CD8-positive, alpha-beta memory T cell (primary cell): Measurements from ENCODE around the gene ZNF587. TPM values are rescaled to one million over a fixed set of nuclear protein-coding genes. Genes with fewer than 3 reads are reported as not detected.
"Not testable (repeated sequence)": the region's sequence is repeated elsewhere in the genome, so short reads cannot be mapped to it uniquely, and the experiment has no call there.

Experiments
- CTCF ChIA-PET: fragments of 350-600 bp; sonication (Branson Sonifier 250); formaldehyde crosslinking; loops from one replicate; lab custom pipeline; 2021; ENCODE audit warnings: antibody characterized with exemption; lab: Charles Lee
- POLR2A ChIA-PET: fragments of 350-600 bp; sonication (Branson Sonifier 250); formaldehyde crosslinking; loops from one replicate; lab custom pipeline; 2021; ENCODE audit warnings: antibody characterized with exemption; lab: Charles Lee
- DNase-seq, 5 donors: peaks; one replicate each; pipeline versions ENCODE4 v3.0.0 to v3.0.0-alpha.2; 2020 to 2022; ENCODE audit warnings: mixed read lengths in 1 of 5
- H3K27ac ChIP-seq: one replicate; pipeline ENCODE4 v1.7.0; 2013; ENCODE audit warnings: low read depth, mild to moderate bottlenecking, low read length, moderate library complexity
- H3K27me3 ChIP-seq: 2 replicates; pipeline ENCODE4 v1.7.0; 2013; ENCODE audit warnings: low read length, mild to moderate bottlenecking; ENCODE audit not compliant: insufficient read depth, poor library complexity, severe bottlenecking
- H3K36me3 ChIP-seq: 2 replicates; pipeline ENCODE4 v1.7.0; 2013; ENCODE audit warnings: mild to moderate bottlenecking, low read length, moderate library complexity; ENCODE audit not compliant: insufficient read depth
- H3K4me1 ChIP-seq: 2 replicates; pipeline ENCODE4 v1.7.0; 2013; ENCODE audit warnings: mild to moderate bottlenecking, low read length, moderate library complexity; ENCODE audit not compliant: insufficient read depth
- H3K4me3 ChIP-seq: 2 replicates; pipeline ENCODE4 v1.7.0; 2013; ENCODE audit warnings: mild to moderate bottlenecking, low read length
- H3K9me3 ChIP-seq: 2 replicates; pipeline ENCODE4 v1.7.0; 2013; ENCODE audit warnings: mild to moderate bottlenecking, low read length
- H3K27ac Mint-ChIP-seq, 8 donors: one replicate each; pipeline ENCODE4 v1.8.0; 2020 to 2021; ENCODE audit warnings: mixed read lengths in 8 of 8, mild to moderate bottlenecking in 6 of 8, inconsistent platforms in 3 of 8, moderate library complexity in 3 of 8
- H3K27me3 Mint-ChIP-seq, 2 donors: one replicate each; pipeline ENCODE4 v1.8.0; 2020 to 2021; ENCODE audit warnings: mixed read lengths in 2 of 2, mild to moderate bottlenecking in 1 of 2, moderate library complexity in 1 of 2
- H3K36me3 Mint-ChIP-seq, 3 donors: one replicate each; pipeline ENCODE4 v1.8.0; 2020 to 2021; ENCODE audit warnings: mixed read lengths in 3 of 3, inconsistent platforms in 1 of 3, mild to moderate bottlenecking in 1 of 3
- H3K4me1 Mint-ChIP-seq, 3 donors: one replicate each; pipeline ENCODE4 v1.8.0; 2020 to 2021; ENCODE audit warnings: mixed read lengths in 3 of 3, inconsistent platforms in 1 of 3, mild to moderate bottlenecking in 1 of 3
- H3K4me3 Mint-ChIP-seq, 7 donors: one replicate each; pipeline ENCODE4 v1.8.0; 2020 to 2021; ENCODE audit warnings: mixed read lengths in 7 of 7, mild to moderate bottlenecking in 6 of 7, moderate library complexity in 4 of 7, inconsistent platforms in 2 of 7
- H3K9me3 Mint-ChIP-seq, 5 donors: one replicate each; pipeline ENCODE4 v1.8.0; 2020 to 2022; ENCODE audit warnings: mixed read lengths in 5 of 5, mild to moderate bottlenecking in 3 of 5, moderate library complexity in 2 of 5, inconsistent platforms in 1 of 5
- polyA plus RNA-seq: library from polyadenylated mRNA; unstranded; fragments of 300-500 nt; fragmentation: Illumina TruSeq; gene quantifications from one replicate; pipeline ENCODE4 v1.2.3, GENCODE V29; 2021
- total RNA-seq, 2 experiments: library from RNA; stranded (reverse); gene quantifications; one replicate each; pipeline ENCODE4 v1.2.3, GENCODE V29; 2021

Gene ZNF587
- 10 to 100 TPM; 24.2 to 27.2 TPM for total RNA-seq
- 4.8 TPM for polyA plus RNA-seq

DNA sequence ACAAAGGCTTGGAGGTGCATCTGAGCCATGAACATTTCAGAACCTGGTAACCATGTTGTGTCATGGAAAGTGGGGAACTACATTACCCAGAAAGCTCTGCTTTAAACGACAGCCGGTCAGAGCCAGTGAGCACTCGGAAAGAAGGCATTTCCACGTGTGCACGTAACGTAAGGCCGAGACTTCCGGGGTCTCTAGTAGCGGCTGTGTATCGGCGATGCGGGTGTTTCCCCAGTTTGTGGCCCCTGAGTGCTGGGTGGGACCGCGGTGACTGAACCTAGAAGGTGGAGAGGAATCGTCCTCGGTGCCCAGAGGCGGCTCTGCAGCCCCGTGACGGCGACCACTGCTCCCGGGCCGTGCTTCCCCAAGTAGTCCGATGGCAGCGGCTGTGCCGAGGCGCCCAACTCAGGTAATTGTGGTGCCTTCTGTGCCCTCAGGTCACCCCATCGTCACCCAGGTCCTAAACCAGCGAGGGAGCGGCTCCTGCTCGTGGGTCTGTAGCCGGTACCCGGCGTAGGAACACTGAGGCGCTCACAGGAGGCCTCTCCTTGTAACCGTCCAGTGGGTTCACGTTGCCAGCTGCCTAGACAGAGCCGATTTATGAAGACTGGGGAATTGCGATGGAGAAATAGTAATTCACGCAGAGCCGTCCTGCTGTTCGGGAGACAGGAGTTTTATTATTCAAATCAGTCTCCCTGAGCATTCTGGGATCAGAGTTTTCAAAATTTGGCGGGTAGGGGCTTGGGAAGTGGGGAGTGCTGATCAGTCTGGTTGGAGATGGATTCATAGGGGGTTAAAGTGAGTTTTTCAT lies at the start of gene ZNF587:
ZNF587 (plus strand) TSS at position 194 of the 808 bp plus-strand sequence; CDS start at position 374, 180 bp downstream.
- Histone ChIP-seq H3K4me3 (peak within 1 kb of the TSS; percentile 87), H3K27ac (peak within 1 kb of the TSS; percentile 90), H3K4me1 (peaks cover 16% of the 10 kb centered on the region)
- H3K4me1 Mint-ChIP-seq: peaks cover 27 to 39% (median 38%) of the 10 kb centered on the region in 3 donors
- H3K27me3 Mint-ChIP-seq, H3K36me3 ChIP-seq, CTCF ChIA-PET, H3K9me3 ChIP-seq, H3K27me3 ChIP-seq, H3K9me3 Mint-ChIP-seq: not testable (repeated sequence)
- DNase-seq: peak; percentile 74 to 91 (median 84)
- POLR2A ChIA-PET: interaction anchor here (0.8 to 1.1 kb wide), 5 partner anchors 31 to 460 kb away, joined by 3 to 8 read pairs (median 3); partner anchors contain the start of genes ZIK1, ZNF154, ZNF417 and ZNF548
- peak within 1 kb of the TSS; percentile 91 to 99 (median 95) for H3K4me3 Mint-ChIP-seq
- peaks cover 16 to 43% (median 18%) of the 10 kb centered on the region in 3 donors for H3K36me3 Mint-ChIP-seq
- H3K27ac Mint-ChIP-seq: peak within 1 kb of the TSS; percentile 93 to 98 (median 96)

DNA sequence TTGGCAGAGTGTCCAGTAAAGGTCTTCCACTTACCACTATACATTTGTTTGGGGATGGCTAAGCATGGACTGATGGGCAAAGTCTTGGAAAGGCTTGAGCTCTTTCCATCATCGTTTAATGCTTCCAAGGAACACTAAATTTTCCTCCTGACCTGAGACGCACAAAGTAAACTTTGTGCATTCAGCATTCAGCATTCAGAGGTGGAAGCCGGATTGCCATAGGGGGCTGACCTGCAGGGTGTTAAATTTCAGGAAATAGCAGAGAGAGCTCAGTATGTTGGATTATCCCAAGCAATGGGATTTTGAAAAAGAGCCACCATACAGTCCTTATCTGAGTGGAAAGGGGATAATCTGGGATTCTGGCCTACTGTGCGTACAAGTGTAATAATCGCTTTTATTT lies 49.0 kb upstream of the ZNF587 start:
- Mint-ChIP-seq H3K4me3 (no peak overlapping the region), H3K27ac (no peak overlapping the region), H3K9me3 (peaks cover 0 to under 1% (median 0%) of the 10 kb centered on the region in 5 donors), H3K36me3 (peaks cover 7 to 40% (median 30%) of the 10 kb centered on the region in 3 donors), H3K27me3 (no peaks in the 10 kb centered on the region), H3K4me1 (peaks cover 11 to 38% (median 28%) of the 10 kb centered on the region in 3 donors)
- Histone ChIP-seq H3K9me3 (no peaks in the 10 kb centered on the region), H3K4me1 (no peaks in the 10 kb centered on the region), H3K27ac (no peak overlapping the region), H3K36me3 (peaks cover 6% of the 10 kb centered on the region), H3K4me3 (no peak overlapping the region), H3K27me3 (no peaks in the 10 kb centered on the region)
- POLR2A ChIA-PET: no interaction called here
- DNase-seq: no peak
- CTCF ChIA-PET: no interaction called here

DNA sequence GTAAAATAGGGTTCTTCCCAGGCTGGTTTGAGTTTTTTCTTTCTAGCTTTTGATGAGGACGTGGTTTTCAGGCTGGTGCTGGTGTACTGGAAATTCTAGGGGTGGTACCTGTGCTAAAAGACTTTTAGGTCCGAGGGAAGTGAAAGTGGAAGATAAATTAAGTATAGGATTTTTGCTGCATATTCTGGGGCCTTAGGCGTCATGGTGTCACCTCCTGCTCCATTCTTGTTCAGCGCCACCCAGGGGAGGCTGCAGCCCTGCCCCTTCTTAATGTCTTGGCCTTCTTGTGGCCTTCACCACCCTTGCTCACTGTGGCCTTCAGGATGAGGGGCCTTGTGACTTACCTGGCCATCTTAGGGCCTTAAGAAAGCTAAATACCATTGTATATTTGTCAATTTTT lies 47.4 kb upstream of the ZNF587 start:
- peaks cover 11 to 39% (median 28%) of the 10 kb centered on the region in 3 donors for H3K4me1 Mint-ChIP-seq
- no peaks in the 10 kb centered on the region for H3K27me3 ChIP-seq
- POLR2A ChIA-PET: no interaction called here
- H3K4me3 Mint-ChIP-seq: no peak overlapping the region
- H3K27ac ChIP-seq: no peak overlapping the region
- no peak overlapping the region for H3K27ac Mint-ChIP-seq
- H3K27me3 Mint-ChIP-seq: no peaks in the 10 kb centered on the region
- peaks cover 11 to 32% (median 21%) of the 10 kb centered on the region in 3 donors for H3K36me3 Mint-ChIP-seq
- CTCF ChIA-PET: no interaction called here
- H3K9me3 ChIP-seq: no peaks in the 10 kb centered on the region
- H3K9me3 Mint-ChIP-seq: no peaks in the 10 kb centered on the region
- no peaks in the 10 kb centered on the region for H3K36me3 ChIP-seq
- no peaks in the 10 kb centered on the region for H3K4me1 ChIP-seq
- DNase-seq: no peak
- H3K4me3 ChIP-seq: no peak overlapping the region

DNA sequence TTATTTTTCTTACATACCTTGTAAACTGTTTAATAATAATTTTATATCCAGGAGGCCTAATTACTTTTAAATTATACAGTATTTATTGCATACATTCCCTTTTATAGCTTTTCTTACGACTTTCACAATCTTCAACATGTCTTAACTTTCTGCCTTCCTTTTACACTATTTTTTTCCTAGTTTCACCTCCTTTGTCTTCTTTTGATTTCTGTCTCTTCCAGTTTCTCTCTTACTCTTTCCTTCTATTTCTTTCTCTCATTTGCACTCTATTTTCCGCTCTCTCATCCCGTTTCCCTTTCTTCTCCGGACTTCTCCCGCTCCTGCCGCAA lies 46.4 kb upstream of the ZNF587 start:
- H3K27ac ChIP-seq: no peak overlapping the region
- no peaks in the 10 kb centered on the region for H3K27me3 ChIP-seq
- H3K9me3 ChIP-seq: no peaks in the 10 kb centered on the region
- peak overlapping the region in 5 of 7 donors; percentile 16 to 68 (median 35) for H3K4me3 Mint-ChIP-seq
- H3K27me3 Mint-ChIP-seq: no peaks in the 10 kb centered on the region
- ChIA-PET POLR2A (no interaction called here), CTCF (no interaction called here)
- no peaks in the 10 kb centered on the region for H3K9me3 Mint-ChIP-seq
- H3K36me3 ChIP-seq: peaks cover 6% of the 10 kb centered on the region
- H3K4me3 ChIP-seq: no peak overlapping the region
- DNase-seq: no peak
- H3K4me1 Mint-ChIP-seq: peaks cover 11 to 45% (median 28%) of the 10 kb centered on the region in 3 donors
- H3K36me3 Mint-ChIP-seq: peaks cover 14 to 40% (median 26%) of the 10 kb centered on the region in 3 donors
- peak overlapping the region in 3 of 8 donors; percentile 17 to 76 (median 56) for H3K27ac Mint-ChIP-seq
- no peaks in the 10 kb centered on the region for H3K4me1 ChIP-seq

DNA sequence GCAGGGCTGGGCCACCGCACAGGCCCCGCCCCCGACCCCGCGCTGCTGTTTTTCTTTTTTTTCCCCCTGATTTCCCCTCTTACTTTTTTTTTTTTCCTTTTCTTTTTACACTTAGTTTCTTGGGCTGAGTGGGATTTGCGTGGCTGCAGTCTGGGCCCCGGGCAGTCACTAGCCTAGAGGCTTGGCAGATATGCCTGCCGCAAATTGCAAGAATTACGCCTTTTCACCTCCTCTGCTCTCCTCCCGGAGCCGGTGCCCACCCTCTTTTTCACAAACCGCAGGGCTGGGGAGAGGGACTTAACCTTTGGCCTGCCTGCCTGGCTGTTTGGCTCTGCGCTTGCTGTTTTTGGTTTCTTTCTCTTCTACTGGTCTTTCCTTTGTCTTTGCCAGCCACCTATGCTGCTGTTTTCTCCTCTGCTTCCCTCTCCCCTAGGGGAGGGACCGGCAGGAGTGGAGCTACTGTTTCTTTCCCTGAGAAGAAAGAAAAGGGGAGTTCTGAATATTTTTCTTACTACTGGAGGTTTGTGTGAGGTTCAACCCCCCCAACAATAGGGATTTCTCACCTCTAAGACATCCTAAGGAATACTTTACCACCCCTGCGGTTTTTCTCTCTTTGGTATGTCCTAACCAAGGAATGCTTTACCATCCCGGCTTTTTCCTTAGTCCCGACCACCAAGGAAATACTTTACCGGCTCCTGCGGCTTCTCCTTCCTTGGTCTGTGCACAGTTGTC lies 45.9 kb upstream of the ZNF587 start:
- ChIA-PET POLR2A (no interaction called here), CTCF (no interaction called here)
- Mint-ChIP-seq H3K36me3 (peaks cover 16 to 45% (median 26%) of the 10 kb centered on the region in 3 donors), H3K27ac (peak overlapping the region in 5 of 8 donors; percentile 15 to 76 (median 37)), H3K9me3 (no peaks in the 10 kb centered on the region), H3K27me3 (no peaks in the 10 kb centered on the region), H3K4me3 (peak overlapping the region in 5 of 7 donors; percentile 16 to 68 (median 35)), H3K4me1 (peaks cover 11 to 45% (median 28%) of the 10 kb centered on the region in 3 donors)
- Histone ChIP-seq H3K9me3 (no peaks in the 10 kb centered on the region), H3K27ac (no peak overlapping the region), H3K36me3 (peaks cover 10% of the 10 kb centered on the region), H3K4me1 (no peaks in the 10 kb centered on the region), H3K27me3 (no peaks in the 10 kb centered on the region), H3K4me3 (peak overlapping the region; percentile 19)
- peak in 1 of 5 donors; percentile 19 for DNase-seq

DNA sequence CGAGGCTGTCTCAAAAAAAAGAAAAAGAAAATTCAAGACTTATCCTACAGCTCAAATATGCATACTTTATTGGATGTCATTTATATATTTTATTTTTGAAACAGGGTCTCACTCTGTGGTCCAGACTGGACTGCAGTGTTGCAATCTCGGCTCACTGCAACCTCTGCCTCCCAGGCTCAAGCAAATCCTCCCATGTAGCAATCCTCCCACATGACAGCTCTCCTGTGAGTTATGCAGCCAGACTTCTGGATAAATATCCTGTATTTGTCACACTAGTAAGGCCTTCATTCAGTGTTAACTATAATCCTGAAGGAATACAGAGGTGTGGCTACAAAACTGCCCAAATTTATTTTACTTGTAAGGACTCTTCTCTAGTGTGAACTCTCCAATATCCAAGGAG lies 42.1 kb upstream of the ZNF587 start:
- CTCF ChIA-PET: no interaction called here
- Histone ChIP-seq H3K27me3 (no peaks in the 10 kb centered on the region), H3K27ac (no peak overlapping the region), H3K36me3 (peaks cover 10% of the 10 kb centered on the region), H3K9me3 (no peaks in the 10 kb centered on the region), H3K4me1 (peaks cover 4% of the 10 kb centered on the region), H3K4me3 (no peak overlapping the region)
- no peak overlapping the region for H3K4me3 Mint-ChIP-seq
- no peaks in the 10 kb centered on the region for H3K27me3 Mint-ChIP-seq
- peaks cover 19 to 58% (median 22%) of the 10 kb centered on the region in 3 donors for H3K36me3 Mint-ChIP-seq
- no peaks in the 10 kb centered on the region for H3K9me3 Mint-ChIP-seq
- POLR2A ChIA-PET: no interaction called here
- no peak for DNase-seq
- no peak overlapping the region for H3K27ac Mint-ChIP-seq
- H3K4me1 Mint-ChIP-seq: peaks cover 12 to 51% (median 21%) of the 10 kb centered on the region in 3 donors

DNA sequence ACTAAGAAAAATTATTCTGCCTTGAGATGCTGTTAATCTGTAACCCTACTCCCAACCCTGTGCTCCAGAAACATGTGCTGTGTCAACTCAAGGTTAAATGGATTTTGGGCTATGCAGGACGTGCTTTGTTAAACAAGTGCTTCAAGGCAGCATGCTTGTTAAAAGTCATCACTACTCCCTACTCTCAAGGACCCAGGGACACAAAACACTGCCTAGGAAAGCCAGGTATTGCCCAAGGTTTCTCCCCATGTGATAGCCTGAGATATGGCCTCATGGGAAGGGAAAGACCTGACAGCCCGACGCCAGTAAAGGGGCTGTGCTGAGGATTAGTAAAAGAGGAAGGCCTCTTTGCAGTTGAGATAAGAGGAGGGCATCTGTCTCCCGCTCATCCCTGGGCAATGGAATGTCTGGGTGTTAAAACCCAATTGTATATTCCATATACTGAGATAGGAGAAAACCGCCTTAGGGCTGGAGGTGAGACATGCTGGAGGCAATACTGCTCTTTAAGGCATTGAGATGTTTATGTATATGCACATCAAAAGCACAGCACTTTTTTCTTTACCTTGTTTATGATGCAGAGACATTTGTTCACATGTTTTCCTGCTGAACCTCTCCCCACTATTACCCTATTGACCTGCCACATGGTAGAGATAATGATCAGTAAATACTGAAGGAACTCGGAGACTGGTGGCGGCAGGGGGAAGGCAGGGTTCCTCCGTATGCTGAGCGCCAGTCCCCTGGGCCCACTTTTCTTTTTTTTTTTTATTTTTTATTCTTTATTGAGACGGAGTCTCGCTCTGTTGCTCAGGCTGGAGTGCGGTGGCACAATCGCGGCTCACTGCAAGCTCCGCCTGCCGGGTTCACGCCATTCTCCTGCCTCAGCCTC lies 39.0 kb upstream of the ZNF587 start:
- Mint-ChIP-seq H3K4me1 (peaks cover 31 to 62% (median 36%) of the 10 kb centered on the region in 3 donors), H3K27ac (peak overlapping the region in 2 of 8 donors; percentile 11 to 26), H3K4me3 (peak overlapping the region in 1 of 7 donors; percentile 71), H3K36me3 (peaks cover 18 to 55% (median 18%) of the 10 kb centered on the region in 3 donors)
- H3K9me3 Mint-ChIP-seq, H3K27me3 Mint-ChIP-seq, H3K27ac ChIP-seq, H3K27me3 ChIP-seq, H3K4me3 ChIP-seq, POLR2A ChIA-PET, H3K9me3 ChIP-seq, DNase-seq: not testable (repeated sequence)
- Histone ChIP-seq H3K36me3 (peaks cover 10% of the 10 kb centered on the region), H3K4me1 (peaks cover 27% of the 10 kb centered on the region)
- CTCF ChIA-PET: interaction anchor here (0.7 kb wide), 1 partner anchor 357 kb away, joined by 3 read pairs; no protein-coding TSS in a partner anchor
